Occipital lobe (tissue), 2 donors: Measurements from ENCODE around the gene CLIP2. TPM values are rescaled to one million over a fixed set of nuclear protein-coding genes. Genes with fewer than 3 reads are reported as not detected.
"Not testable (repeated sequence)": the region's sequence is repeated elsewhere in the genome, so short reads cannot be mapped to it uniquely, and the experiment has no call there.

Source experiments
- DNase-seq: peaks from one replicate; lab custom pipeline; 2025; lab: John Stamatoyannopoulos, UW
- total RNA-seq: library from RNA; depleted of rRNA; stranded (reverse); fragments of >200 nt; gene quantifications from one replicate; pipeline ENCODE4 v1.2.3, GENCODE V29; 2014

Gene CLIP2
- total RNA-seq, 1 donor from 2014 or later = 105 TPM

GRCh38 chr7:74371381-74372341 lies 82.5 kb downstream of the CLIP2 start:
- DNase-seq = peak; percentile 50

DNA sequence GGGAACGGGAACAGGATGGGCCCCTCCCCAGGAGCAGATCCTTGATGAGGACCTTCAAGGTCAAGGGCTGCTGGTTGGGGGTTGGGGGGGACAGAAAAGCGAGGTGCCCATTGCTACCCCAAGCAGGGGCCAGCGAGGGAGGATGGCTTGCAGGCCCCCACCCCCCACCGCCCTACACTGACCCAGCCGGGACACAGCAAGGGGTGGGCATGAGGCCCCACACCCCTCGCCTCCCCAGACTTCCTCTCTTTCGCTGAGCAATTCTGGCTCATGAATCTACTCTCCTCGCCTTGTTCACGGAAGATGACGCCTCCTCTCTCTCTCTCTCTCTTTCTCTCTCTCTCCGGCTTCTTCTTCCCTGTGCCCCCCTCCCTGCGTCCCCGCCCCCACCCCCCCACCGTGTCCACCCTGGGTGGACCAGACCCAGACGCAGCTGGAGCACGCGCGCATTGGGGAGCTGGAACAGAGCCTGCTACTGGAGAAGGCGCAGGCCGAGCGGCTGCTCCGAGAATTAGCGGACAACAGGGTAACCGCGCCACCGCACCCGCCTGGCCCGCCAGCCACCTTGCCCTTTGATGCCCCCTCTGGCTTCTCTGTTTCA lies 83.4 kb downstream of the CLIP2 start:
- peak; percentile 41 for DNase-seq

DNA sequence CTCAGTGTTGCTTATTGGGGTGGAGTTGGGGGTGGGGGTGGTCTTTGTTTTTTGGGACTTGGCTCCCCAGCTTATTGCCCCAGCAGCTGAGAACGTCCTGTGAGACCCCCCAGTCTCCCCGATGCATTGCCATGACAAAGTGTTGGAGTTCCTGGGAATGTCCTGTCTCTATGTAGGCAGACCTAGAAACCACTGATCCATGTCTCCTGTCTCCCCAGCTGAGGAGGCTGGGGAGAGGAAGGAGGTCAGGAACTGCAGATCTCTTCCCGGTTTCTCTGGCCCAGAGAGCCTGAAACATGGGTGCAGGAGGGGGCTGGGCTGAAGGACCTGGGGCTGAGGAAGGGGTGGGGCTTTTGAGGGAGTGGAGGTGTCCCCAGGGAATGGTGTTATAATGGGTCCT lies 84.3 kb downstream of the CLIP2 start:
- DNase-seq = no peak

- DNase-seq = no peak
Observed at GRCh38 chr7:74375726-74376220, 86.6 kb downstream of the CLIP2 start.

- no peak for DNase-seq
Observed at GRCh38 chr7:74376256-74377036, 87.2 kb downstream of the CLIP2 start.

GRCh38 chr7:74379938-74380337 lies 90.7 kb downstream of the CLIP2 start:
- DNase-seq = peak; percentile 55

DNA sequence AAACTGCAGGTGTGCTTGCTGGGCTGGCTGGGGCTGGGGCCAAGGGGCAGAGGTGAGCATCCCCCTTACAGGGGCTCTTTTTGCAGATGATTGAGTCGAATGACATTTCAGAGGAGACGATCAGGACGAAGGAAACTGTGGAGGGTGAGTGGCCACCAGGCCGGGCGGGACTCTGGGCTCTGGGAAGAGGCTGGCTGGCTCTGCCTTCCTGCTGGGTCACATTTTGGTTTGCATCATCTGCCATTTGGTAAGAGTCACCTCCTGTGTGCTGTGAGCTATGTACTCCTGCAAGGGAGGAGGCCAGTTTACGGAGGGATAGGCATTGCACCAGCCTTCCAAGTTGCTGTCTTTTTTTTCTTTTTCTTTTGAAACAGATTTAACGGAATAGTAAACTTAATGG lies 91.5 kb downstream of the CLIP2 start:
- no peak for DNase-seq

DNA sequence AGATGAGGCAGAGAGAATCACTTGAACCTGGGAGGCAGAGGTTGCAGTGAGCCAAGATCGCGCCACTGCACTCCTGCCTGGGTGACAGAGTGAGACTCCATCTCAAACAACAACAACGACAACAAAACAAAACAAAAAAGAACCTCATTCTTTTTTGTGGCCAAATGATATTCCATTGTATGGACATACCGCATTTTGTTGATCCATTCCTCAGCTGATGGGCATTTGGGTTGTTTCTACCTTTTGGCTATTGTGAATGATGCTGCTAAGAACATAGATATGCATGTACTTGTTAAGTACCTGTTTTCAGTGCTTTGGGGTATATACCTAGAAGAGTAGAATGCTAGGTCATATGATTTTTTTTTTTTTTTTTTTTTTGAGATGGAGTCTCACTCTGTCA lies 94.9 kb downstream of the CLIP2 start:
- not testable (repeated sequence) for DNase-seq

DNA sequence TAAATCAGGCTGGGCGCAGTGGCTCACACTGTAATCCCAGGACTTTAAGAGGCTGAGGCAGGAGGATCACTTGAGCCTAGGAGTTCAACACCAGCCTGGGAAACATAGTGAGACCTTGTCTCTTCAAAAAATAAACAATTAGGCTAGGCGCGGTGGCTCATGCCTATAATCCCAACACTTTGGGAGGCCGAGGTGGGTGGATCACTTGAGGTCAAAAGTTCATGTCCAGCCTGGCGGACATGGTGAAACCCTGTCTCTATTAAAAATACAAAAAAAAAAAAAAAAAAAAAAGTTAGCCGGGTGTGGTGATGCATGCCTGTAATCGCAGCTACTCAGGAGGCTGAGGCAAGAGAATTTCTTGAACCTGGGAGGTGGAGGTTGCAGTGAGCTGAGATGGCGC lies 95.6 kb downstream of the CLIP2 start:
- DNase-seq = not testable (repeated sequence)

DNA sequence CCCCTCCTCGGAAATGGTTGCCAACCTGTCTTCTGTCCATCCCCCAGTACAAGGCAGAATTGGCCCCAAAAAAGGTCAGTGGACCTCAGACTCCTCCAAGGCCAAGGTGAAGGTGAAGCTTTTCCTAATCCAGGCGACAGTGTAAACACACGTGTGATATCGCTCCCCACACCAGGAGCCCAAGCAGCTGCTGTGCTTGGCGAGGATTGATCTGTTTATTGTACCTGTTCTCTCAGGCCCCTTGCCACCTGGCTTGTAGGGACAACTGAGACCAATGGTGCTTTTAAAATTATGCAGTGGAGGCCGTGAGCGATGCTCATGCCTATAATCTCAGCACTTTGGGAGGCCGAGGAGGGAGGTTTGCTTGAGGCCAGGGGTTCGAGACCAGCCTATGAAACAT lies 98.4 kb downstream of the CLIP2 start:
- DNase-seq = no peak

- DNase-seq = no peak
Observed at GRCh38 chr7:74388880-74389415, 99.7 kb downstream of the CLIP2 start.

GRCh38 chr7:74393722-74394121 lies 104.5 kb downstream of the CLIP2 start:
- DNase-seq = peak; percentile 33

DNA sequence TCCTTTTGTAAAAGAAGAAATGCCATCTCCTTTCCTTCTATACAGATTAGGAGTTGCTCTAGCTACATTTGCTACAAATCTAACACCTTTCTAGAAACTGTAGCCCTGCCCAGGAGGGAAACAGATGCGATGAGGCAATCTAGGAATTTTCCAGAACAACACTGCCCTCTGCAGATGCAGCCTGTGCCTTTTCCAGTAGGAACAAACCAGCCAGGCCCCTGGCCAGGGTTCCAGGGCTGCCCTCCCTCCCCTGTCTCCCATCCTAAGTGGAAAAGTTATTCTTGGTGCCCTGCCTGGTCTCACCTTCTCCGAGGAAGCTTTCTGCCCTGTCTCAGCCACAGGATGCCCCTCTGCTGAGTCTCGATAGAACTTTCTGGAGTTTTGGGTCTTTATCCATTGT lies 105.4 kb downstream of the CLIP2 start:
- peak; percentile 41 for DNase-seq

DNA sequence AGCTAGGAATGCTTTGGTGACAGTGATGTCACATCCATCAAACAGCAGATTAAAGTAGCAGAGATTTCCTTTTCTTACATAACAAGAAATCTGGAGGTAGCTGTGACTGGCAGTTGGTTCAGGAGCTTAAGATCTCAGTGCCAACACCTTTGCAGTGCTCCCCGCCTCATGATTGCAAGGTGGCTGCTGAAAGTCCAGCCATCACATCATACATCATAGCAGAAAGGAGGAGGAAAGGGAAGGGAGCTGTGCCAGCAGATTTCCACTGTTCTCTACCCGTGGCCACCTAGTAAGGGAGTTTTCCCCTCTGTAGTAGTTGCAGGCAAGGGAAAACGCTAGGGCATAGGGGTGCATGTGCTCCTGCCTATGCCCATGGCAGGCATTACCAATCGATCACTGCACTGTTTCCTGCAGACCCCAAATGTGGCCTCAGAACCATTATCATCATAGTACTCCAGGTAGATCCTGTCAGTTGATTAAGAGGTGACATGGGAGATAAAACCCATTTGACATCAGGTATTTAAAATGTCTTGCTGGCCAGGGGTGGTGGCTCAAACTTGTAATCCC lies 106.6 kb downstream of the CLIP2 start:
- DNase-seq = no peak

DNA sequence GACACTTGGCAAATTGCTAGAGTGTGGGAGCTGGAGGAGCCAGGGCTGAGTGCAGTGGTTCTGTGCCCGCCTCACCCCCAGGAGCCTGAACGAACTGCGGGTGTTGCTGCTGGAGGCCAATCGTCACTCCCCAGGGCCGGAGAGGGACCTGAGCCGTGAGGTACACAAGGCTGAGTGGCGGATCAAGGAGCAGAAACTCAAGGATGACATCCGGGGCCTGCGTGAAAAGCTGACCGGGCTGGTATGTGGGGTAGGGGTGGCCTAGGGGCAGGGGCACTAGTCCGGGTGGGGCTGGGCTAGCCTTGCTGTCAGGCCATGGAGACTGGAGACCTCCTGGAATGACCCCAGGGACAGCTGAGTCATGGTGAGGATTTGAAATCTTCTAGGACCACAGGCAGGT lies 107.8 kb downstream of the CLIP2 start:
- no peak for DNase-seq

DNA sequence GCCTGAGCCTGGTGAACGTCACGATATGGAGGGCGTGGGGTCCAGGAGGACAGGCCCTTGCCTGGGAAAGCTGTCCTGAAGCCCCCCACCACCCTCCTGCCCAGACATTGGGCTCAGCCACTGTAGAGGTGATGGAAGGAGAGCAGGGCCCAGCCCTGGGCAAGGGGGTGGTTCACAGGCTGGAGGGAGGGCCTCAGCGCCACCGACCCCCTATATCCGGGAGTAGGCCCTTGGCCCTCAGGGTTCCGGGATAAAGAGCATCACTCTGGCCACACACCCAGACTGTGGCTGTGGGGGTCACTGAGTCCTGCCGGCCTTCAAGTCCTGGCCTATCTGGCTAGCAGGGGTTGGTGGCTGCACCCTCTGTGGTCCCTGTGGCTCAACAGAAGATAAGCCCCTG lies 109.2 kb downstream of the CLIP2 start:
- DNase-seq = no peak

DNA sequence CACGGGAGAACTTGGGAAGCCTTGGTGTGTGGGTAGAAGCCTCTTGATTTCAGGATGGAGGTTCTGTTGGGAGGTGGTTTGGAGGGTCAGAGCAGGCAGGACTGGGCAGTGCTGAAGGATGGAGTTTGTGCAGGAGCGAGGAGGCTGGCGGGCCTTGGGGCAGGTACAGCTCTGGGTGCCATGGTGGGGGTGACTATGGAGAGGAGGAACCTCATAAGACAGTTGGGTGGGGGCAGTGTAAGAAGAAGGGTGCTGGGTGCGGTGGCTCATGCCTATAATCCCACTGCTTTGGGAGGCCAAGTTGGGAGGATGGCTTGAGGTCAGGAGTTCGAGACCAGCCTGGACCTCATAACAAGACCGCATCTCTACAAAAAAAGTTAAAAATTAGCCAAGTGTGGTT lies 109.8 kb downstream of the CLIP2 start:
- DNase-seq = no peak

DNA sequence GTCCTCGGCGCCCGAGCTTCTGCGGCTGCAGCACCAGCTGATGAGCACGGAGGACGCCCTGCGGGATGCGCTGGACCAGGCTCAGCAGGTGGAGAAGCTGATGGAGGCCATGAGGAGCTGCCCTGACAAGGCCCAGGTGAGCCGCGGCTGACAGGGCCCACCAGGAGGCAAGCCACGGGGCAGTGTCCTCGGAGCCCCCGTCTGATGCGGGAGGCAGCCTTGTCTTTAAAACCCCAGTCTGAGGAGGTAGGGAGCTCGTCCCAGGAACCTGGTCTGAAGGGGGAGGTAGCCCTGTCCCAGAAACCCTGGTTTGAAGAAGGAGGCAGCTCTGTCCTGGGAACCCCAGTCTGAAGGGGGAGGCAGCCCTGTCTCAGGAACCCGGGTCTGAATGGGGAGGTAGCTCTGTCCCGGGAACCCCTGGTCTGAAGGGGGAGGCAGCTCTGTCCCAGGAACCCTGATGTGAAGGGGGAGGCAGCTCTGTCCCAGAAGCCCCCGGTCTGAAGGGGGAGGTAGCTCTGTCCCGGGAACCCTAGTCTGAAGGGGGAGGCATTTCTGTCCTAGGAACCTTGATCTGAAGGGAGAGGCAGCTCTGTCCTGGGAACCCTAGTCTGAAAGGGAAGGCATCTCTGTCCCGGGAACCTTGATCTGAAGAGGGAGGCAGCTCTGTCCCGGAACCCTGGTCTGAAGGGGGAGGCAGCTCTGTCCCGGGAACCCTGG lies 111.4 kb downstream of the CLIP2 start:
- no peak for DNase-seq

DNA sequence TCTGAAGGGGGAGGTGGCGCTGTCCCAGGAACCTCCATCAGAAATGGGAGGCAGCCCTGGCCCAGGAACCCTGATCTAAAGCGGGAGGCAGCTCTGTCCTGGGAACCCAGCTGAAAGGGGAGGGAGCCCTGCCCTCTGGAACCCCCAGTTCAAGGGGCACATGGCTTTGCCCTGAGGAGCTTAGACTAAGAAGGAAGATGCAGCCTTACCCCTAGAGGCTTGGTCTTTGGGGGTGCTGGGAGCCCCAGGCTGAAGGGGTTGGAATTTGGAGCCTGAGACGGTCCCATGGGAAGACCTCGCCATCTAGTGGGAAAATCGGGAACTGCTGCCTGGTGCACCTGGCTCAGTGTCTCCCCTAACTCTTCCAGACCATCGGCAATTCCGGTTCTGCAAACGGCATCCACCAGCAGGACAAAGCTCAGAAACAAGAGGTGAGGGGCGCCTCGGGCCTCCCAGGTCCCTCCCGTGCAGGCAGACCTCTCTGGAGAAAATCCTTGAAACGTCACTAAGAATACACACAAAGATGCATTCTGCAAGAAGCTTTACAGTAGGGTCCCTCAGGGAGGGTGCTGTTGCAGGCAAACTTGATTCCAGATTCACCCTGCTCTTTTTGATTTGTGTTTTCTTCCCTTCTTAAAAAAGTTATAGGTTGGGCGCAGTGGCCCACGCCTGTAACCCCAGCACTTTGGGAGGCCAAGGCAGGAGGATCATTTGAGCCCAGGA lies 112.1 kb downstream of the CLIP2 start:
- DNase-seq = peak; percentile 26

DNA sequence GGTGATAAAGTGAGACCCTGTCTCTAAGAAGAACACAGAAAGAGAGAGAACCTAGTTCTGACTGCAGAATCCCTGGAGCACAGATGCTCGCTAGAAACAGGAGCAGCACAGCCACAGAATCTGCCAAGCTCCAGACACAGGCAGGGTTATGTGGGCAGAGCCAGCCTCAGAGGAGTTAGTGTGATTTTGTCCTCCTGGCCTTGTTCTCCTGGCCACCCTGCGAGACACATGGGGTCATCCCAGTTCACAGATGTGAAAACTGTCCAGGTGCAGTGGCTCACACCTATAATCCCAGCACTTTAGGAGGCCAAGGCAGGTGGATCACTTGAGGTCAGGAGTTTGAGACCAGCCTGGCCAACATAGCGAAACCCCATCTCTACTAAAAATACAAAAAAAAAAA lies 113.5 kb downstream of the CLIP2 start:
- not testable (repeated sequence) for DNase-seq
